DMS 273 (cell line): ENCODE measurements around the gene KDM5C.

Source experiments
- DNase-seq: peaks from one replicate; lab custom pipeline; 2025; ENCODE audit not compliant: unreplicated experiment; lab: John Stamatoyannopoulos, UW

Gene KDM5C

DNA sequence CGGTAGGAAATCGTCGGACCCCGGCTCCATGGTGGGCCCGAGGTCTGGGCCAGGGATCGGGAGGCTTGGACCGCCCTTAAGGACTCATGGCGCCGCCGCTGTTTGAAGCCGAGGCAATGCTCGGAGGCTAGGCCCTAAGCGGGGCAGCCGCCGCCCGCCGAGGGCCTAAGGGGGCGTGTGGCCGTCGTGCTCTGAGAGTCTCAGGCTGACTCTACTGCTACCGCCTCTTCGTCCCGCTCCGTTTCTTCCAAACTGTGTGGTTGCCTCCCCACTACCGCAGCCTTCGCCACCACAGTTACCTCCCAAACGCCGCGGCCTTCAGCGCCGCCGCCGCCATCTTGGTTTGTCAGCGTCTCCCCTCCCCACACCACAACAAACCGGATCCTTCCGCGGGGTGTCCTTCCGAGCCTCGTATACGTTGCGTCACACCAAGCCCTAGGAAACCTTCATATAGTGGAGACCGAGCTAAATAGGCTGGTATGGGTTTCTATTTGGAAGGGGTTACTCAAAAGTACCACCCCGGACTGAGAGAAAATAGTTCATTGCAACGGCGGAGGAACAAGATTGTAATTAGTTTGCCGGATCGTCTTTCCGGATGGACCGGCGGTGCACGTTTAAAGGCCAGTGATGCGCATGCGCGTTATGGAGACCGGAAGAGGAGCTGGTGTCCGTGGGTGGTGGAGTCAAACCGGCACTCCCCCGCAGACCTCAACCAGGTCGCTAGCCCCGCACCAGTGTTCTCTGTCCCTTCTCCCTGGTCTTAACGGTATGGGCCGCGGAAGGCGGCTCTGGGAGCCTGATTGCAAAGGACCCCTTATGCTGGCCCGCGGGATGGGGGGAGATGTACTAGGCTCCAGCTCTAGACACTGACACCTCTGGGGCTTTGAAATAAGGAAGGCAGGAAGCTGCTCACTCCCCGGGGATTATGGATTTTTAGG, at the start of gene KDM5C:
KDM5C (minus strand) TSS at position 348 of the 938 bp plus-strand sequence; CDS start at position 30, 318 bp downstream.
- peak; percentile 99 for DNase-seq

DNA sequence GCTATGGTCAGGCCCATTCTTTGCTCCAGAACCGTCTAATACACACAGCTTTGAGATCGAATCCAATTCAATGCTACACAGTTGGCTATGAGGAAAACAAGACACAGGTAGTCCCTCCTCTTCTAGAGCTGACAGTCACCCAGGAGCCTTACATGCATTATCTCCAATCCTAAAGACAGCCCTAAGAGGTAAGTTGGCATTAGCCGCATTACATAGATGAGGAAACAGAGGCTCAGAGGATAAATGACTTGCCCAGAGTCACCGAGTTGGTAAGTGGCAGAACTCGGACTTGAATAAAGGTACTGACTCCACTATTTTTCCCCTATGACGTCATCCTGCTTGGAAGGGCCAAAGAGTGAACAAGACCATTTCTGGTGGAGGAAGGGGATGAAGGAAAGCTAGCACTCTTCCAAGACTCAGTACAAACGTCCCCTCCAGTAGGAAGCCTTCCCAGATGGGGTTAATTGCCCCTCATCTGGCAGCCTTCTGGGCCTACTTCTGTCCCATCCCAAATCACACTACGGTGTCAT, 47.9 kb upstream of the KDM5C start:
- no peak for DNase-seq

DNA sequence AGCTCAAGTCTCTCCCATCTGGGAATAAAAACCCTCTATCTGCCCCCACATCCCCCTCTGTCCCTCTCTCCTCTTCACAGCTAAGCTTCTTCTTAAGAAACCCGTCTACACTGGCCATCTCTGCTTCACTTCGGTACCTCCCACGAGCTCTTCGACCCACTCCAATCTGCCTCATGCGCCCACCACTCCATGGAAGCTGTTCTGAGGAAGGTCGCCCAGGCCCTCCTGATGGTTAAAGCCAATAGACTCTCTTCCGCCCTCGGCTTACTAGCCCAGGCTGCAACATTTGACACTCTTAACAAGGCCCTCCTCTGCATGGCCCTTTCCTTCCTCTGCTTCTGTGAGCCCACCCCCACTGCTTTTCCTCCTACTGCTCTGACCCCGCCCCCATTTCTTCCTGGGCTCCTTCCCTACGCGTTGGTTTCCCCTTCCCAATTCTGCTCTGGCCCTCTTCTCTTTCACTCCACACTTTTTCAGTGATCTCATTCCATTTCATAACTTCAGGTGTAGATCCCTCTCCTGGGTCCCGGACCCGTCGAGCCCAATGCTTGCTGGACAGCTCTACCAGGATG, 44.6 kb upstream of the KDM5C start:
- DNase-seq: no peak

GRCh38 chrX:53268173-53268572, 43.2 kb upstream of the KDM5C start:
- DNase-seq: no peak

- DNase-seq: no peak
Observed at GRCh38 chrX:53266914-53267313, 41.9 kb upstream of the KDM5C start.

DNA sequence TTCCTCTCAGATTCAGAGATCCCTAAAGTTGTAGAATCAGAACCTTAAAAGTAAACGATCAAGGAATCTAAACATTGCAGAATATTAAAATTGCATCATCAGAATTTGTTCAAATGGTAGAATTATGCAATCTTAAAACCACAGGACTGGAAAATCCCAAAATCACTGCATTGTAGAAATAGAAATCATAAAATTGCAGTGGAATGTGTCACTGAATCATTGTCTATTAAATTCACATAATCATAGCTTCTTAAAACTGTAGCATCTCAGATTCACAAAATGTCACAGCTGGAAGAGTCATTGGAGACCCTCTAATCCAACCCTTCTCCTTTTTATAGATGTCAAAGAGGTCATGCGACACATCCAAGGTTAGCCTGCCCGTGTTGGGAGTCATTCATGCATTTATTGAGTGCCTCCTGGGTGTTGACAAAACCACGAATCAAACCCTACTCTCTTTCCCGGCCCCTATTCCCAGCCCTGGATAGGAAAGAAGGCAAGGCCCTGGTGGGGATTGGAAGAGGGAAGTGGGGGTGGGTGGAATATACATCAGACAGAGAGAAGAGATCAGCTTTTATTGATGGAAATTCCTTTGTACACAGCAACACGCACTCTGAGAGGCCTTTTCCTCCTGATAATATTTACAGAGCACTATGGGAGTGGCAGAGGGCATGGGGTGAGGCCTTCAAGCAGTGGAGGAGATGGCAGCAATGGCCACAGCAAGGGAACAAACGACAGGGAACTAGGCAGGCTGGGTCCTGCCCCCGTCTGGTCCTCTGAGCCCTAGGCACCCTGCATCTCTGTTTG, 41.0 kb upstream of the KDM5C start:
- DNase-seq: no peak

DNA sequence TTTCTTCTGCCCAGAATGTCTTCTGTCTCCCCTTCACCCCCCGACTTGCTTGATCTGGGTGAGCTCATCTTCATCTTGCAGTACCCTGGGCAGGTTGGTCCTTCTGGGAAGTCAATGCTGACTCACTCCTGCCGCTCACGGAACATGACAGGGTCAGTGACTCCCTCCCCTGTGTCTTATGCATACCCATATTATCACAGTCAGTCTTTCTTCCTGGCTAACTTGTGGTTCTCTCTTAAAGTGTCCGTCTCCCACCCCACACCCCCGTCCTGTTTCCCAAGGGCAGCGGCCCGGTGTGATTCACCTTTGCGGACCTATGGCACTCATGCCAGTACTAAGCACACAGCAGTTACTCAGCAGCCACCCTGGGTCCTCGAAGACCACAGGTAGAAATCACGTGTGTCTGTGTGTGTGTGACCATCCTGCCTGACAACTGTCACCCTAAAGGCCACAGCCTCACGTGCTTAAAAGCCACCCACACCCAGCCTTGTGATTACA, 38.6 kb upstream of the KDM5C start:
- DNase-seq: no peak

DNA sequence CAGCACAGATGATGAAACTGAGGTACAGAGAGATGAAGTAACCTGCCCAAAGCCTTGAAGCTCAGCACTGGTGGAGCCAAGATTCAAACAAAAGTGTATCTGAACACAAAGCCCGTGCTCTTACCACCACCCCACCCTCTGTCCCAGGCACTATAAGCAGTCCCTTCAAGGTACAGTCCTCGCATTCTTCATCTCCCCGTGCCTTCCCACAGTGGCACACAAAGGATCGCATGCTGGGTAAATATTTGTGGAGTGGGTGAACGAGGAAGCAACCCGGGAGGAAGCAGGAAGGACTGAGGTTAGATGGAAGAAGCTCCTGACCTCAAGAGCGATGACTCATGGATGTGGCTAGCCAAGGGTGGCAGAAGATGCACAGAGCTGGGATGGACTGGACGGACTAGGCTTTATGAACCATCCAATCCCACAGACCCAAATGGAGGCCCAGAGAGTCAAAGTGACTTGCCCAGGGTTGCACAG, 37.9 kb upstream of the KDM5C start:
- no peak for DNase-seq

DNA sequence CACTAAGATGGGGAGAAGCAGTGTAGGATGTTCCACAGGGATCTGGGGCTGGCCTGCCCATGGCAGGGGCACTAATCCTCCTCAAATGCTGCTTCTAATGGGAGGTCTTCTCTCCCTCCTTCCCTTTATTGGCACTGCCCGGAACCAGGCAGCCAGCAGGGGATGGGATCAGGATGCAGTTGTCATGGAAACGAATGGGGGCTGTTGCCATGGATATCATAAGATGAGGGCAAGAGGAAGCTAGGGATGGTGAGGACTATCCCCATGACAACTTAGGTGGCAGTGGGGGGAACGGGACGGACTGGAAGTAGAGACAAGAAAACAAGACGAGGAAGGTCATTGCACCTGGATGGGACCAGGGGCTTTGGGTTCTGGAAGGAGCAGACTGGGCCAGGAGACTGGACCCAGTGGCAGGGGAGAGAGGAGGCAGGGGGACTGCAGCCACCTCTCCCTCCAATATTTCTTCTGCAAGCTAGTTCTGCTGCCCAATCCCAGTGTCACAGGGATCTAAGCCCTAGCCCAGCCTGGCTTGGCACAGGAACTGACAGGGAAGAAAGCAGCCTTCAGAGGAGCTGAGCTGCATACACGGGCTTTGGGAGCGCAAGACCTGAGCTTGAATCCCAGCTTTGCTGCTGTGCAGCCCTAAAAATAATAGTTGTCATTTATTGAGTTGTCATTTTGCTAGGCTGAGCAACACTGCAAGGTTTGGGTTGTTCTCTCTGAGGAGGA, 37.3 kb upstream of the KDM5C start:
- no peak for DNase-seq

DNA sequence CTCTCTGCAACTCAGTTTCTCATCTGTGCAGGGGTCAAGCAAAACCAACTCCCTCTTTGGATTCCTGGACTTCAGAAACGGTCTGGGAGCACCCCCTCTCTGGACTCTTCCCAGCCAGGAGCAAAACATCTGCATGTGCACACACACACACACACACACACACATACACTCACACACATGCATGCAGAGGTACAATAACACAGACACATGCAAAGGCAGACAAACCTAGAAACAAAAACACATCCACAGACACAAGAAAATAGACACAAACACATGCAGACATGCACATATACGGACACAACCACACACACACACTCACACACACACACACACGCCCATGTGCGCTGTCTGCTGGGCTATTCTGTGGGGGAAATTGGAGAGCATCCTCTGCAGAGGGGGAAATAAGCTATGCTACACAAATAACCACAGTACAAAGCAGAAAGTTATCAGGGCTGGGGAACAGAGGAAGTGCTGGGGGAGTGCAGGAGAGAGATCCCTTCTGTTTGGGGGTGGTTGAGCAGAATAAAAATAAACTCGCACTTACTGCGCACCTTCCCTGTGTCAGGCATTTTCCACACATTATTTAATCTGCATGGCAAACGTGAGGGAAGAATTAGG, 36.5 kb upstream of the KDM5C start:
- no peak for DNase-seq

DNA sequence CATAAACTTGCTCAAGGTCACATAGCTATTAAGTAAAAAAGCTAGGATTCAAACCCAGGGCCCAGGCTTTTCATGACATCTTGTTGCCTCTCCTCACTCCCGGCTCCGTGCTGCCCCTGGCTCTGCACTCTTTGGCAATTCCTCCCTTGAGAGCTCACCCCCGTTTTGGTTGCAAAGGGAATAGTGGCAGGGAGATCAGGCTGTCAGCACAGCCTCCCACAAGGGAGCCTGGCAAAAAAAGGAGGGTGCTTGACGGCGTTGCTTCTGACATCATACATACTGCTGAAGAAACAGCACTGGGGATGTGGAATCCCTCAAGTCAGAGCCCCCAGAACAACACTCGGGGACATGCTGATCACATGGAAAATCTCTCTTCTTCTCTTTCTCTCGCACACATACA, 35.8 kb upstream of the KDM5C start:
- no peak for DNase-seq

- DNase-seq: no peak
Observed at GRCh38 chrX:53257670-53258423, 32.8 kb upstream of the KDM5C start.

- no peak for DNase-seq
Observed at GRCh38 chrX:53257166-53257565, 32.2 kb upstream of the KDM5C start.

- peak; percentile 42 for DNase-seq
Observed at GRCh38 chrX:53256446-53257041, 31.5 kb upstream of the KDM5C start.

- no peak for DNase-seq
Observed at GRCh38 chrX:53255738-53256191, 30.8 kb upstream of the KDM5C start.

GRCh38 chrX:53254570-53255461, 29.8 kb upstream of the KDM5C start:
- DNase-seq: no peak

DNA sequence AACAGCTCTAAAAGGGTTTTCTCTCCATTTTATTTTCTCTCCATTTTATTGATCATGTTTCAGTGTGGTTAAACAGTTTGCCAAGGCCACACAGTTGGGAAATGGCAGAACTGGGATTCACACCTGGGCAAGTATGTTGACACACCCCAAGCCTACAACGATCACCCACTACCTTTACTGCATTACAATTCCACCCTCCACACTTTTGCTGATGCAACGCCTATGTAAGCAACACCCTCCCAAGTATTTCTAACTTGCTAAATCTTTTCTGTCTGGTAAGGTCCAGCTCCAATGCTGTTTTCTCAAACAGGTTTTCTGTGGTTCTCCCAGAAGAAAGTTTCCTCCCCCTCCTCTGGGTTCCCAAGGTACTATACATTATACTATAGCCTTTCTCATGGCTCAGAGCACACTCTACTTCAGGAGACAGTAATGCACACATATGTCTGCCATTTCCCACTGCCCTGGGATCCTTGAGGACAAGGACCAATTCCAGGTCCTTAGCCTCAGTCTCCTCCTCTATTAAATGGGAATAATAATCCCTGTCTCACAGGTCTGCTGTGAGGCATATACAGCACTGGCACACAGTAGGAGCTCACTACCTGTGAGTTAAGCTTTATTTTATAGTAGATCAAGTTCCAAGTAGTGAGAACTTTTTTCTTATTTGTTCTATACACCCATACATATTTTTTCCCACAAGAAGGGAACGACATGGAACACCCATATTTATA, 28.4 kb upstream of the KDM5C start:
- DNase-seq: no peak
